ENCODE measurements around the gene PAIP2.

DNA sequence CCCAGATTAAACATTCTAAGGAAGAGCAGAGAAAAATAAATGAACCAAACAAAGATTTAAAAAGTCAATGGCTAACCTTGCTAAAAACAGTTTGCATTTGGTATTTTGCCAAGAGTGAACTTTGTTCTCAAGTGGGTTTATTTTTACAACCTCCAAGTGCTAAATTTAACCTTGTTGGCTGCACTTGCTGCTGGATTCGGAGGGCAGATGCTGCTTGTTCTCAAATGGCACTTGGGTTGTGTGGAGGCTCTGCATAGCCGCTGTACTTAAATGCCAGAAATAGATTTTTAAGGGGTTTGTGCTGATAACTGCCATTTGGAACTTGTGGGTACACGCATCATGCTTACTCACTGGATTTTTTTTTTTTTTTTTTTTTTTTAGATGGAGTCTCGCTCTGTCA is 75.6 kb downstream of the PAIP2 start:
- TF ChIP-seq, protein P1, sequence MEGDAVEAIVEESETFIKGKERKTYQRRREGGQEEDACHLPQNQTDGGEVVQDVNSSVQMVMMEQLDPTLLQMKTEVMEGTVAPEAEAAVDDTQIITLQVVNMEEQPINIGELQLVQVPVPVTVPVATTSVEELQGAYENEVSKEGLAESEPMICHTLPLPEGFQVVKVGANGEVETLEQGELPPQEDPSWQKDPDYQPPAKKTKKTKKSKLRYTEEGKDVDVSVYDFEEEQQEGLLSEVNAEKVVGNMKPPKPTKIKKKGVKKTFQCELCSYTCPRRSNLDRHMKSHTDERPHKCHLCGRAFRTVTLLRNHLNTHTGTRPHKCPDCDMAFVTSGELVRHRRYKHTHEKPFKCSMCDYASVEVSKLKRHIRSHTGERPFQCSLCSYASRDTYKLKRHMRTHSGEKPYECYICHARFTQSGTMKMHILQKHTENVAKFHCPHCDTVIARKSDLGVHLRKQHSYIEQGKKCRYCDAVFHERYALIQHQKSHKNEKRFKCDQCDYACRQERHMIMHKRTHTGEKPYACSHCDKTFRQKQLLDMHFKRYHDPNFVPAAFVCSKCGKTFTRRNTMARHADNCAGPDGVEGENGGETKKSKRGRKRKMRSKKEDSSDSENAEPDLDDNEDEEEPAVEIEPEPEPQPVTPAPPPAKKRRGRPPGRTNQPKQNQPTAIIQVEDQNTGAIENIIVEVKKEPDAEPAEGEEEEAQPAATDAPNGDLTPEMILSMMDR (IDR thresholded peaks at IDR 0.05; ENCODE audit: low read depth, low read length): no peak
- TF ChIP-seq, protein P2, sequence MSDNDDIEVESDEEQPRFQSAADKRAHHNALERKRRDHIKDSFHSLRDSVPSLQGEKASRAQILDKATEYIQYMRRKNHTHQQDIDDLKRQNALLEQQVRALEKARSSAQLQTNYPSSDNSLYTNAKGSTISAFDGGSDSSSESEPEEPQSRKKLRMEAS (IDR thresholded peaks at IDR 0.05; ENCODE audit: low read depth, low read length): no peak
- TF ChIP-seq POLR2A (IDR thresholded peaks at IDR 0.05; ENCODE audit: extremely low read depth, insufficient read length) (no peak), MYC (IDR thresholded peaks at IDR 0.05; ENCODE audit: low read depth, low read length) (no peak)
